ENCODE measurements around the gene SAPCD1.
A peak's percentile ranks its signal among the peaks of the same experiment; 100 is the strongest.

SAPCD1 gene

GRCh38 chr6:31767096-31767645 lies 4.7 kb downstream of the SAPCD1 start:
- Histone ChIP-seq H3K27me3 (replicated peaks; ENCODE audit: control insufficient read depth, insufficient read depth, low read length) (no peaks in the 10 kb centered on the region), H3K36me3 (ENCODE audit: control insufficient read depth, insufficient read depth, low read length) (peaks cover 5% of the 10 kb centered on the region), H3K4me3 (replicated peaks; ENCODE audit: low read depth, low read length) (no peak overlapping the region)
- no peak for TF ChIP-seq CTCF (IDR thresholded peaks at IDR 0.05; ENCODE audit: insufficient read depth, low read length, poor library complexity, severe bottlenecking)
- no peak for DNase-seq (ENCODE audit: extremely low read depth, insufficient read length)

GRCh38 chr6:31768363-31769257 lies 6.2 kb downstream of the SAPCD1 start:
- Histone ChIP-seq H3K36me3 (ENCODE audit: control insufficient read depth, insufficient read depth, low read length) (peaks cover 2% of the 10 kb centered on the region; the same call in 1 of the 2 replicates), H3K4me3 (replicated peaks; ENCODE audit: low read depth, low read length) (no peak overlapping the region), H3K27me3 (replicated peaks; ENCODE audit: control insufficient read depth, insufficient read depth, low read length) (no peaks in the 10 kb centered on the region)
- DNase-seq (ENCODE audit: extremely low read depth, insufficient read length): no peak
- no peak for TF ChIP-seq CTCF (IDR thresholded peaks at IDR 0.05; ENCODE audit: insufficient read depth, low read length, poor library complexity, severe bottlenecking)

GRCh38 chr6:31769684-31770371 lies 7.4 kb downstream of the SAPCD1 start:
- Histone ChIP-seq H3K36me3 (ENCODE audit: control insufficient read depth, insufficient read depth, low read length) (no peaks in the 10 kb centered on the region), H3K4me3 (replicated peaks; ENCODE audit: low read depth, low read length) (no peak overlapping the region), H3K27me3 (replicated peaks; ENCODE audit: control insufficient read depth, insufficient read depth, low read length) (no peaks in the 10 kb centered on the region)
- peak; percentile 73 for DNase-seq (ENCODE audit: extremely low read depth, insufficient read length)
- TF ChIP-seq CTCF (IDR thresholded peaks at IDR 0.05; ENCODE audit: insufficient read depth, low read length, poor library complexity, severe bottlenecking): peak; percentile 93

- TF ChIP-seq CTCF (IDR thresholded peaks at IDR 0.05; ENCODE audit: insufficient read depth, low read length, poor library complexity, severe bottlenecking): no peak
- Histone ChIP-seq H3K36me3 (ENCODE audit: control insufficient read depth, insufficient read depth, low read length) (no peaks in the 10 kb centered on the region), H3K4me3 (replicated peaks; ENCODE audit: low read depth, low read length) (no peak overlapping the region), H3K27me3 (replicated peaks; ENCODE audit: control insufficient read depth, insufficient read depth, low read length) (no peaks in the 10 kb centered on the region)
- DNase-seq (ENCODE audit: extremely low read depth, insufficient read length): no peak
These were observed 8.4 kb downstream of the SAPCD1 start for GRCh38 chr6:31770860-31771259.

- Histone ChIP-seq H3K4me3 (replicated peaks; ENCODE audit: low read depth, low read length) (no peak overlapping the region), H3K27me3 (replicated peaks; ENCODE audit: control insufficient read depth, insufficient read depth, low read length) (no peaks in the 10 kb centered on the region), H3K36me3 (ENCODE audit: control insufficient read depth, insufficient read depth, low read length) (no peaks in the 10 kb centered on the region)
- no peak for TF ChIP-seq CTCF (IDR thresholded peaks at IDR 0.05; ENCODE audit: insufficient read depth, low read length, poor library complexity, severe bottlenecking)
- DNase-seq (ENCODE audit: extremely low read depth, insufficient read length): no peak
These were observed 9.5 kb downstream of the SAPCD1 start for GRCh38 chr6:31771992-31772358.

All from GM06990 (cell line).